SHP77 treated with DMSO at 0.1 percent for 48 hours (cell line): ENCODE data around the gene SLC43A2.

Experiments used
- DNase-seq: peaks from one replicate; lab custom pipeline; 2025; lab: John Stamatoyannopoulos, UW

SLC43A2 gene

DNA sequence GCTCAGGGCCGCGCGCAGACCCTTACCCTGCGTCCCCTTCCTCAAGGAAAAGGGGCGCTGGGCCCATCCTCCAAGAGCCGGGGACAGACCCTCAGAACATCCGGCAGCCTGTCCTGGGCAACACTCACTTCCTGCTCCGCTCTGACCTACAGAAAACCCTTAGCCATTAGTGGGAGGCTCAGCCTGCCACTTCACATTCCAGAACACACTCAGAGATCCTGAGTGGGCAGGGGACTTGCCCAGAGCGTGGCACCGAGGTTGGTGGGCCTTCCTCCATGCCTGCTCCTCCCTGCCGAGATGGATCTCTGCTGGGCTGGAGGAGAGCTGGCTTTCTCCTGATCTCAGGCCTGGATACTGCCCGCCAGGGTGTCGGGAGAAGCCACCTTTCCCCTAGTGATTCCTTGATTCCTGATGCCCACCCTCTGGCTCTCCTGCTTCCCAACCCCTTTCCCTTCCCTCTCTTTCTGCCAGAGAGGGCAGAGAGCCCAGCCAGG, 15.4 kb upstream of the SLC43A2 start:
- no peak for DNase-seq

DNA sequence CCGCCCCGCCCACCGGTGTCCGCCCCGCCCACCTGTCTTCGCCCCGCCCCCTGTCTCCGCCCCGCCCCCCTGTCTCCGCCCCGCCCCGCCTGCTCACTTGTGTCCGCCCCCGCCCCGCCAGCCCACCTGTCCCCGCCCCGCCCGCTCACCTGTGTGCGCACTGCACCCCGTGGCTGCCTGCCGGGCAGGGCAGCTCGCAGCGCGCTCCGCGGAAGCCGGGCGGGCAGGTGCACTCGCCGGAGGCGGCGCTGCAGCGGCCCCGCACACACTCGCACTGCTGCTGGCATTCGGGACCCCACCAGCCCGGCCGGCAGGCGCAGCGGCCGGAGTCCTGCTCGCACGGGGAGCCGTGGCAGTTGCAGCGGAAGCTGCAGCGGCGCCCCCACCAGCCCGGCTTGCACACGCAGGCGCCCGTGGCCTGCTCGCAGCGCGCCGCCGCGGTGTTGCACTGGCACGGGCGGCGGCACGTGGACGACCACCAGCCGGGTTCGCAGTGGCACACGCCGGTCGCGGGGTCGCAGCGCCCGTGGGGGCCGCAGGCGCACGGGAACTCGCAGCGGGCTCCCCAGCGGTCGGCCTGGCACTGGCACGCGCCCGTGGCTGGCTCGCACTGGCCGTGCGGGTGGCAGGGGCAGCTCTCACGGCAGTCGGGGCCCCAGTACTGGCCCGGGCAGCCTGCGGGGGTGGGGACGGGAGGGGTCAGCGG, 14.8 kb upstream of the SLC43A2 start:
- DNase-seq, result no peak

DNA sequence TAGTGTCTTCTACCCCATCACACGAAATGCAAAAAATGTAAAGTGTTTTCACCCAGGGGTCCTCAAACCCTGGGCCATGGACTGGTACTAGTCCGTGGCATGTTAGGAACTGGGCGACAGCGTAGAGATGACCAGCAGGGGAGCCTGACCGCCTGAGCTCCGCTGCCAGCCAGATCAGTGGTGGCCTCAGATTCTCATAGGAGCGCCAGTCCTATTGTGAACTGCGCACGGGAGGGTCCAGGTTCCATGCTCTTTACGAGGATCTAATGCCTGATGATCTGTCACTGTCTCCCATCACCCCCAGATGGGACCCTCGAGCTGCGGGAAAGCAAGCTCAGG, 12.4 kb upstream of the SLC43A2 start:
- no peak for DNase-seq

DNA sequence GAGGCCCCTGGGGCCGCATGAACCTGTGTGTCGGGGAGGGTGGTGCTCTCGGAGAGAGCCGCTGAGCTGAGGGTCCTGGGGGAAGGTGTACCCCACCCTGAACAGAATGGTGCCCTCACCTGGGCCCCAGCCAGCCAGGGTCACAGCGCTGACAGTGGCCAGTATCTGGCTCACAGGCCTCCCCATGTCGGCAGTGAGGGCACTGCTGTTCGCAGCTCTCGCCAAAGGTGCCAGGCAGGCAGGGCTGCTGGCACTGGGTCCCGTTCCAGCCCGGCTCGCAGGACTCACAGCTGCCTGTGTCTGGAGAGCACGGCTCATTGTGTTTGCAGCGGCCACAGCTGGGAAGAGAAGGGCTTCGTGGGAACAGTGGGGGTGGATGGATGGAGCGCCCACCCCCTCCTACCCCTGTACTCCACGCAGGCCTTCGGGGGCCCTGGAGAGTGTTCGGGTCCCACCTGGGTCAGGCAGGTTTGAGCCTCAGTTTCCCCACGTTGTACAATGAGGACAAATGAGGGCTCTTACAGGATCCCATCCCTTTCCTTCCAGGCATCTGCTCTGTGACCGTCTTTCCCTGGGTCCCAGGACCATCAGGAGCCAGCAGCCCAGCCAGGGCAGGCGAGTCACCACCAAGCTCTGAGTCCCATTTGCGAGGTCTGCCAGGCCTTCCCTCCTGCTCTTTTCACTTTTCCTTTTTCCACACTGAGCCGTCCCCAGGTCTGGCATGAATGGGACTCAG, 11.9 kb upstream of the SLC43A2 start:
- no peak for DNase-seq

DNA sequence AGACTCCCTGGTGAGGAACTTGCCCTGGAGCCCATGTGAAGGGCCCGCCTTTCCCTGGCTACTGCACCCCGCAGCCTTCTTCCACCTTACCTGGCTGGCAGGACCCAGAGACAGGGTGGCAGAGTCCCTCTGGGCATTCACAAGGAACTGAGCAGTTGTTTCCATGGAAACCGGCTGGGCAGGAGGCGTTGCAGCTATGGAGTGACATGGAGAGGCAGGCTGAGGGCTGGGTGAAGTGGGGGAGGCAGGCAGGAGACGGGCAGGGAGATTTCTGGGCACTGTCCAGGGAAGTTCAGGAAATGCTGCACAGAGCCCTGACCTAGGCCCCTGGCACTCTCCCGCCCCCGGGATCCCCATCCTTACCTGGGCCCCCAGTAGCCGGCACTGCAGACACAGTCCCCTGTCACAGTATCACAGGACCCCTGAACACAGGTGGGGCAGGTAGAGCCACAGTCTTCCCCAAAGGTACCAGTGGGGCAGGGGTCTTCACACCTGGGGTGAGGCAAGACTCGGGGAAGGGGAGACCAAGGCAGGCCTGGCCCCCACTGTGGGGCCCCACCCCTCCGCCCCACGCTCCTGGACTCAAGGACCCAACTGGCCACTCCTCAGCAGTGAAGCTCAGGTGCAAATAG, 11.0 kb upstream of the SLC43A2 start:
- DNase-seq, result no peak

DNA sequence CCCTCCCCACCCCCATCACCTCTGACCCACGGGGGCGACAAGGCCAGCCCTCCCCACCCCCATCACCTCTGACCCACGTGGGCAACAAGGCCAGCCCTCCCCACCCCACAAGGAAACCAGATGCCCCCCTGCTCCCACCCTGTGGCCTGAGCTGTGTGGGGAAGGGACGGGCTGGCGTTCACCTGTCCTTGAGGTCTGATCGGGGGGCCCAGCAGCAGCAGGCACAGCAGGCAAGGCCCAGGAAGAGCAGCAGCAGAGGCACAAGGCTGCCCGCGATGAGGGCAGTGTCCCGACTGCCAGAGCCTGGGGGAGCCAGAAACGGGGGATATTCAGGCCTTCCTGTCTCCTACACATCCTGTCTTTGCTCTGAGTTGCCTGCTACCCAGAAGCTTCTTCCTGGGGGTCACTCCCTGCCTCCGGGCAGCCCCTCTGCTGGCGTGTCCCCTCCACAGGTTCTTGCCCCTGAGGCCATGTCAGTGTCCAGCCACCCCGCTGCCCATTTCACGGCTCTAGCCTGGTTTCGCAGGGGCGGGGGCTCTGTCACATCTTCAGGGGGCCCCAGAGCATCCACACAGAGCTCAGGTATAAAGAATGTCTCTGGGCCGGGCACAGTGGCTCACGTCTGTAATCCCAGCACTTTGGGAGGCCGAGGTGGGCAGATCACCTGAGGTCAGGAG, 10.1 kb upstream of the SLC43A2 start:
- no peak for DNase-seq

DNA sequence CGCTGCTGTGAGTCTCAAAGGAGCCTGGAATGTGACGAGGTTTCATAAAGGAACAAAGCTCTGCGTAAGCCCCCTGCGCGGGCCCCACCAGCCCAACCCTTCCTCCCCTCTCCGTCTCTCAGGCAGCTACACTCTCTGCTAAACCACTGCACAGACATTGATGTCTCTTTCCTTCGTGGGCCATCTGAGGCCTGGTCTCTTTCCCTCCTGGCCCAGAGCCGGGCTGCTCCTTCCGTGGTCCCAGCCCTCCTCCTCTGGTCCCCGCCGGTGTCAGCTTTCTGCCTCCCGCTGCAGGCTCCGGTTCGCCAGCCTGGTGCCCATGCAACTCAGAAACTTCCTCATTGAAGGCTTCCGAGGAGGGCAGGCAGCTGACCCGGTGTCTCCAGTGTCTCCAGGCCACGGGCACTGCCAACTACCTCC, 9.5 kb upstream of the SLC43A2 start:
- no peak for DNase-seq

DNA sequence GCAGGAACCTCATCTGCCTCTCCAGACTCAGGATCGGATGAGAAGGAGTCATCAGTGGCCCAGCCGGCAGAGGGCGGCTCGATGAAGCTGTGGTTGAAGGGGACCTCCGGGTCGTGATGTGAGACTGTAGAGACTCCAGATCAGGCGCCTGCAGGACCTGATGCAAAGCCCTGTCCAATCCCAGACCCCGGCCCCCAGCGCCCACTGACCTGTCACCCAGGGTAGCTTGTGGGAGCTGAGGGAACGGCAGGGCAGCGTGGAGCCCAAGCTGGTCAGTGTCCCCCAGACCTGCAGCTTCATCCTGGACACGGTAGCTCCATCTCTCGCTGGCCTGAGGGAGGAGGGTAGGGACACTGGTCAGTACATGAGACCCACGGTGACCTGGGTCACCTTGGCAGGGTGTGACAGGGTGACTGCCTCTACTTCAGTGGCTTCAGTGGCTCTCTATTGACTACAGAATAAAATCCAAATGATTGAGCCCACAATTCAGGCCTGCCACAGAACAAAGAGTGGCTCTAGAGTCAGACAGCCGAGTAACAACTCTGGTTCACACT, 8.2 kb upstream of the SLC43A2 start:
- no peak for DNase-seq

DNA sequence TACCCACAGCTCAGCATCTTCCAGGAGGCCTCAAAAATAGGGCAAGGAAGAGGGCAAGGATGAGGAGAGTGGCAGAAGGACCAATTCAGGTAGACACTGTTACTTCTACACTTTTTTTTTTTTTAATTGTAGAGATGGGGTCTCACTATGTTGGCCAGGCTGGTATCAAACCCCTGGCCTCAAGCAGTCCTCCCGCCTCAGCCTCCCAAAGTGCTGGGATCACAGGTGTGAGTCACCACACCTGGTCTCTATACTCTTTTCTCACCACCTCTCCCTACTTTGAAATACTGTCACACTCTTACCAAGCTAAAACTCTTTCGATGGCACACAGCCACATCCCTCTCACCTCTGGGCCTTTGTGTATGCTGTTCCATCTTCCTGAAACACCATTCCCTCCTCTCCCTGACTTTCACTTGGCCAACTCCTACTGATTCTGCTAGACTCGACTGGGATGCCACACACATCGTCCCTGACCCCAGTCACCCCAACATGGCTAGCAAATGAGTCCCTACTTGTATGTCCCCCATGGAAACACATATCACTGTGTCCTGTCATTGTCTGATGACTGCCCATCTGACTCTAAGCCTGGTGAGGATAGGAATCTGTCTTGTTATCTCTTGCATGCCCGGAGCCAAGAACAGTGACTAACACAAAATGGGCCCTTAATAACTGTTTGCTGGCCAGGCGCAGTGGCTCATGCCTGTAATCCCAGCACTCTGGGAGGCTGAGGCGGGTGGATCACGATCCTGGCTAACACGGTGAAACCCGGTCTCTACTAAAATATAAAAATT, 7.2 kb upstream of the SLC43A2 start:
- no peak for DNase-seq

DNA sequence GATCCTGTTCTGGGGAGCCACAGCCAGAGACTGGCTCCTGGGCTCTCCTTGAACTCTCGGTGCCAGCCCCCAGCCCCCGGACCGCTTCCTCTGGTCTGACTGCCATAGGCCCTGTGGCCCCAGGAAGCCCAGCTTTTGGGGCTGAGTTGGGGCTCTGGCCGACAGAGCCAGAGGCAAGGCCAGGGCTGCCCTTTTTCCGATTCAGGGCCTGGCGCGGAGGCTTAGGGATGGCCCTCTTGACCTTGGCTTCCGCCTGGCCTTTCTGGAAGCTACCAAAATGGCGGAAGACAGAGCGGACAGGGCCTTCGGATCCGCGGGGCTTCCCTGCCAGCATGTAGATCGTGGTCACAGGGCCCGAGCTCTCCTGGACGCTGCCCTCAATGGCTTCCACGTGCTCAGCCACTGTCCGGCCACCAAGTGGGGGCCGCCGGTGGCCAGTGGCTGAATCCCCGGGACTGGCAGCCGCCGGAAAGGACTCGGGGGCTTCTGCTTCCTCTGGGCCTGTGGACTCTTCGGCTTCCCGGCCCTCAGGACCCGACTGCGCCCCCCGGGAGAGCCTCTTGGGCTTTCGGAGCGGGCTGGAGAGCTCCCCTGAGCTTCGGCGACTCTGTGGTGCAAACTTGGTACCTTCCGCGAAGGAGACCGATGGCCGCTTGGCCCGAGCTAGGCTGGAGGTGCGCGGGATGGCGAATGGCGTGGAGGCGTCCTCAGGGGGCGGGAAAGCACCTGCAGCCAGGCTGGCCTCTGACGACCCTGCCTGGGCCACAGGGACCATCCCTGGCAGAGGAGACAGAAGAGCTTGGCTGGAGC, 6.4 kb upstream of the SLC43A2 start:
- no peak for DNase-seq

DNA sequence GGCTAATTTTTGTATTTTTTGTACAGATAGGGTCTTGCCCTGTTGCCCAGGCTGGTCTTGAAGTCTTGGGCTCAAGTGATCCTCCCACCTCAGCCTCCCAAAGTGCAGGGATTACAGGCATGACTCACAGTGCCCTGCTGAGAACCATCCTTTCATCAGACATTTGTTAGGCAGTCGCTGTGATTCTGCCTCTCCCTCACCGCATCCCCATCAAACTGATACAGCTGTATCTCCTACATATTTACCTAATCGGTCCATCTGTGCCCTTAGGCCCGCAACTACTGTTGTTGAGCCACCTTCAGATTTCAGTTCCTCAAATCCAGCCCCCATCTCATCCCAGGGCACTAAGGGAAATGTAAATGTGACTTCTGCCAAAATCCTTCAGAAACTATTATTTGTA, 2.0 kb upstream of the SLC43A2 start:
- no peak for DNase-seq

DNA sequence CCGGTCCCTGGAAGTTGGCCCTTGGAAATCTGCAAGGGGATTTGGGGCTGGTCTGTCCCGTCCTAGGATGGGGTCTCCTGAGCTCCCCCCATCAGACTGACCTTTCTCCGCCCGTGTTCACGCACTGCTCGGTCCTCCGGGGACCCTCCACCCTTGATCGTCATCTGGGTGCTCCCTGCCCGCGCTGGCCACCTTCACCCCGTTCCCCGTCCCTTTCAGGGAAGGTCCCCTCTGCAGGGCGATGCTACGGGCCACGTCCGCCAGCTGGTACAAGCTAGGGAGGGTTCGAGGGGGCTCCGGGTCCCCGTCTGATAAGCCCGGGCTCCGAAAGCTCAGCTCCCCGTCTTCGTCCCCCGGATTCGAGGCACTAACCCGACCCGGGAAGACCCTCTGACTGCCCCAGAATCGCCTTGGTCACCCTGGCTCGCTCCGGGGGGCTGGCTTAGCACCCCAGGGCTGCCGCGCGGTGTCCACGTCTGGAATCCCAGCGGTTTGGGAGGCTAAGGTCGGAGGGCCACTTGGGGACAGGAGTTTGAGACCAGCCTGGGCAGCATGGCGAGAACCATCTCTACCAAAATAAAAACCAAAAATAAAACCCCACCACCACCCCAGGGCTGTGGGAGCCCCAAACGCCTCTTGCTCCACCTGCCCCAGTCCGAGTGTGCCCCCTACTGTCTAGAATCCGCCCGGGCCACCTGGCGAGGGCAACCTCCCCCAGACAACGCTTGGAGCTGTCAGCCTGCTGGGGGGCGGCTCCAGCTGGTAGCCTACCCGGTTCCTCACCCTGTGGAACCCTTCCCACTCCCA, 1.1 kb upstream of the SLC43A2 start:
- DNase-seq, result no peak

DNA sequence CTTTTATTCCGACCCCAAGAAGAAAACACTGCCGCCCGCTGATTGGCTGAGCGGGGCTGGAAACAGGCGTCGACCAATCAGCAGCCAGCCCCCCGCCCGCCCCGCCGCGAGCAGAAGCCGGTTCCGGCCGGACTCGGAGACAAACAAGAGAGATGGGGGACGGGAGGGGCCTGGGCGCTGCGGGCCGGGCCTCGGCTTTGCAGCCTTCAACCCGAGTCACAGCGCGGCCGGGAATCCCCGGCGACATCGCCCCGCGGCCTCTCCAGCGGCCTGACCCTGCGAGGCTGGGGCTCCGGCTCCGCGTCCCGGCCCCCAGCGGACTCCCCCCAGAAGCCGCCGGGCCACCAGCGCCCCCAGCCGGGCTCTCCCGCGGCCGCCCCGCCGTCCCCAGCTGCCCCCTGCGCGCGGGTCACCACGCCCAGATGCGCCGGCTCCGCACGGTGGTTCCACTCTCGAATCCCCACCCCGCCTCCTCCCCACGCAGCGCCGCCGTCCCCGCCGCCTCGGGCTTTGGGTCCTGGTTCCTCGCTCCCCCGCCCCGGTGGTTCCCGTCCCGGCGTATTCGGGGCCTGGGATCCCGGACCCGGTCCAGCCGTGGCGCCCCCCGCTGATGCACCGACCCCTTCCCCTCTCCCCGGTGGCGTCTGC, 346 bp upstream of the SLC43A2 start:
- DNase-seq, result peak; percentile 91

DNA sequence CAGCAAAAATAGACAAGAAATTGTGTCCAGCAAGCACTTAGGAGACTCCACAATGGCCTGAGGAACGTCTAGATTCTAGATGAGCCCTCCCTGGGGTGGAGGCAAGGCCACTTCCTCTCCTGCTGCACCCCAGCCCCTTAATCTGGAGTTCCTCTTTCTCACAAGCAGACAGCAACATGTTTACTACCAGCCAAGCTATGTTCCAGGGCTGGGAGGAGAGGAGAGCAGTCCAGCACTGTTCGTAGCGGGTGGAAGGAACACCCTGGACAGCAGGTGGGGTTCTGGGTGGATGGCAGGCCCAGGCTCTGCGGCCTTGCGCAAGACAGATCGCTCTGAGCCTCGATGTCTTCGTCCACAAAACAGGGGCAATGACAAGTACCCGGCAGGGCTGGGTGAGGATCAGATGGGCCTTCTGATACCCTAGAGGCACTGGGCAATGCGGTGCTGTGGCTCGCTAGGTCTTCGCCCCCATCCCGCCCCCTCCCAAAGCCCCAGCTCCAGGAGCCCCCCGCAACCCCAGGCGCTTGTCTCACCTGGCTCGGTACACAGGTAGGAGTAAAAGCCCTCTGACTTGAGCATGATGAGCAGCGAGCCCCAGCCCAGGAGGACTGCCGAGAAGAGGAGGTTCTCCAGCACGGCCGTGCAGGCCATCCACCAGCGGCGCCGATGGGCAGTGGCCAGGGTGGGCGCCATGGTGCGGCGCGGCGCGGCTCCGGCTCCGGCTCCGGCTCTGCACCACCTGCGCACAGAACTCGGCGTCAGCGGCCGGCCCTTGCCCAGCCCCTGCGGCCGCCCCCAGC, 1.3 kb downstream of the SLC43A2 start:
- DNase-seq, result no peak

DNA sequence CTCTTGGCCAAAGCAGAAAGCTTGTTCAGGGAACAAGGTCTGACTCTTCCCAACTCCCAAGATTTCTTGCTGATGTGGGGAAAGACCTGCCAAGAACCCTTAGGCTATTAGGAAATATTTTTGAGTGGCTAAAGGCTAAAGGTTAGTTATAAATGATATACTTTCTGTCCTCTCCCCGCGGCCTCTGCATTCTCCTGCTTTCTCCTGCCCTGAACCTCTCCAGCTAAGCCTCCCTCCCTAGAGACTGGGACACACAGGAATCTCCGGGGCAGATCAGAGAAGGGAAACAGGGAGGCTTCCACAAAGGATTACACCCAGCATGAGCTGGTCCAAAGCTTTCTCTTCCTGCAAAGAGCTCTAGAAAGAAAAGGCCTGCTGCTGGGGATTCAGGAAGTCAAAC, 2.3 kb downstream of the SLC43A2 start:
- DNase-seq, result no peak

DNA sequence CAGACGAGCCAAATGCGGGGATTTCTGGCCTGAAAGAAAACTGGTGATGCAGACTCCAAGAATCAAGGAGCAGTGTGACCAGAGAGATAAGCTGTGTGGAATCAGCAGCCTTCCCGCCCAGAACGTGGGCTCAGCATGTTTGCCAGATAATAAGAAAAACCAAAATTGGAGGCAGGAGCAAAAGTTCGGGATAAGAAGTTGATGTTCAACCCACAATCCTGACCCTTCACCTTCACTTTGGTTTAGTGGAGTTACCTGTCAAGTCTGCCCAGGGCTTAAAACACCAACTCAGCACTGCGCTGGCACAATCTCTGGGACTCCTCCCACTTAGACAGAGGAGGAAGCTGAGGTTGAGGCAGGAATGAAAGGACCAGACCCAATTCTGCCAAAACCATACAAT, 3.1 kb downstream of the SLC43A2 start:
- DNase-seq, result no peak

DNA sequence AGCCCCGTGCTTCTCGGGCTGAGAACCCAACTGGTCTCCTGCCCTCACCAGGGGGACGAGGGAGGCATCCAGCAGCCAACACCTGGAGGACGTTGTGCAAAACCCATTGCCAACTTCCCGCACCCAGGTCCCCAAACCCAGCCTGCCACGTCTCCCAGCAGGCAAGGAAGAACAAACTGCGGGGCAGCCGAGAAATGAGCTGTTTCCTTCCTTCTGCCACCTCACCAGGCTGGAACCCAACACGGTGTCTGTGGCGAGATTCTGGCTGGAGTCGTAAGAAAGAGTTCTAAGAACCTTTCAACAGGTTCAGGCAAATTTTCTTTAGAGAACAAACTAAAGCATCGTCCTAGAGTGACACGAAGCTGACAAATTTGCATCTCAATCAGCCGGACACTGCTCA, 3.6 kb downstream of the SLC43A2 start:
- DNase-seq, result no peak

DNA sequence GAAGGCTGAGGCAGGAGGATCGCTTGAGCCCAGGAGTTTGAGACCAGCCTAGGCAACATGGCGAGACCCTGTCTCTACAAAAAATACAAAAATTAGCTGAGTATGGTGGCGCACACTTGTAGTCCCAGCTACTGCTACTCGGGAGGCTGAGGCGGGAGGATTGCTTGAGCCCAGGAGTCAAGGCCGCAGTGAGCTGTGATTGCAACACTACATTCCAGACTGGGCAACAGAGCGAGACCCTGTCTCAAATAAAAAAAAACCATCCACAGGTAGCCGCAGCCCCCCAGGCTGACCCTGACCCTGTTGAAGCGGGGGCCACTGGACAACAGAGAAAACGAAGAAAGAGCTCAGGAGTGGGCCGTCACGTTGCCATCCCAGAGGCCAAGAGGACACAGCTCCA, 4.0 kb downstream of the SLC43A2 start:
- DNase-seq, result no peak
